ENCODE results near the gene SLFN5.

DNA sequence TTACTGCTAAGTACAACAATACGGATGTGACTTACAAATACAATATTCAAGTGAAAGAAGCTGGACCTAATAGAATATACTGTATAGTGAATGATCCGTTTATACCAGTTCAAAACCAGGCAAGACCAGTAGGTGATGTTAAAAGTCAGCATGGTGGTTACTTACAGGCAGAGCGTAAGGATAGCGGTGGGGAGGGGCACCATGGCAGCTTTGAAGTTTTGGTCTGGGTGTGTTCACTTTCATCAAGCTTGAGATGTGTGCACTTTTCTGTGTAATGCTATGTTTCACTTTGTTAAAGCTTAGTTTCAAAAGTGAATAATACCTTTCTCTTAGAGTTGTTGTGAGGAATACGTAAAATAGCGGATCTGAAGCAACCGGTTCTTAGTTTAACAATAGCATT lies 32.1 kb upstream of the SLFN5 start:
- TF ChIP-seq, protein P1, sequence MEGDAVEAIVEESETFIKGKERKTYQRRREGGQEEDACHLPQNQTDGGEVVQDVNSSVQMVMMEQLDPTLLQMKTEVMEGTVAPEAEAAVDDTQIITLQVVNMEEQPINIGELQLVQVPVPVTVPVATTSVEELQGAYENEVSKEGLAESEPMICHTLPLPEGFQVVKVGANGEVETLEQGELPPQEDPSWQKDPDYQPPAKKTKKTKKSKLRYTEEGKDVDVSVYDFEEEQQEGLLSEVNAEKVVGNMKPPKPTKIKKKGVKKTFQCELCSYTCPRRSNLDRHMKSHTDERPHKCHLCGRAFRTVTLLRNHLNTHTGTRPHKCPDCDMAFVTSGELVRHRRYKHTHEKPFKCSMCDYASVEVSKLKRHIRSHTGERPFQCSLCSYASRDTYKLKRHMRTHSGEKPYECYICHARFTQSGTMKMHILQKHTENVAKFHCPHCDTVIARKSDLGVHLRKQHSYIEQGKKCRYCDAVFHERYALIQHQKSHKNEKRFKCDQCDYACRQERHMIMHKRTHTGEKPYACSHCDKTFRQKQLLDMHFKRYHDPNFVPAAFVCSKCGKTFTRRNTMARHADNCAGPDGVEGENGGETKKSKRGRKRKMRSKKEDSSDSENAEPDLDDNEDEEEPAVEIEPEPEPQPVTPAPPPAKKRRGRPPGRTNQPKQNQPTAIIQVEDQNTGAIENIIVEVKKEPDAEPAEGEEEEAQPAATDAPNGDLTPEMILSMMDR (IDR thresholded peaks at IDR 0.05 in 8 of 11, conservative IDR thresholded peaks at IDR 0.05 in 3 of 11): no peak
- TF ChIP-seq POLR2A (IDR thresholded peaks at IDR 0.05): no peak

All from spleen (tissue), 7 donors.